ENCODE data around the gene EREG.
"Not testable (repeated sequence)": the region's sequence is repeated elsewhere in the genome, so short reads cannot be mapped to it uniquely, and the experiment has no call there.

EREG gene

GRCh38 chr4:74364652-74365491 lies at the start of gene EREG:
Gene EREG, plus strand, starts transcription at chr4:74365145. Its CDS starts 164 bp downstream, at chr4:74365309.
- DNase-seq = peak; percentile 12 to 52

- no peak for DNase-seq
Observed at GRCh38 chr4:74315376-74315775, 49.6 kb upstream of the EREG start.

- no peak for DNase-seq
Observed at GRCh38 chr4:74316397-74316796, 48.5 kb upstream of the EREG start.

GRCh38 chr4:74317616-74318246 lies 47.2 kb upstream of the EREG start:
- DNase-seq = no peak

- no peak for DNase-seq
Observed at GRCh38 chr4:74318276-74318675, 46.7 kb upstream of the EREG start.

- DNase-seq = no peak
Observed at GRCh38 chr4:74319470-74319869, 45.5 kb upstream of the EREG start.

GRCh38 chr4:74320559-74321118 lies 44.3 kb upstream of the EREG start:
- DNase-seq = peak in 1 of 2 donors; percentile 39

GRCh38 chr4:74322301-74322700 lies 42.6 kb upstream of the EREG start:
- DNase-seq = no peak

GRCh38 chr4:74323663-74324062 lies 41.3 kb upstream of the EREG start:
- no peak for DNase-seq

- no peak for DNase-seq
Observed at GRCh38 chr4:74324262-74324661, 40.7 kb upstream of the EREG start.

- DNase-seq = no peak
Observed at GRCh38 chr4:74325886-74326285, 39.1 kb upstream of the EREG start.

- no peak for DNase-seq
Observed at GRCh38 chr4:74327762-74328161, 37.2 kb upstream of the EREG start.

GRCh38 chr4:74328501-74328900 lies 36.4 kb upstream of the EREG start:
- no peak for DNase-seq

- DNase-seq = no peak
Observed at GRCh38 chr4:74329307-74329706, 35.6 kb upstream of the EREG start.

- DNase-seq = no peak
Observed at GRCh38 chr4:74330295-74330750, 34.6 kb upstream of the EREG start.

GRCh38 chr4:74331252-74331651 lies 33.7 kb upstream of the EREG start:
- no peak for DNase-seq

- DNase-seq = no peak
Observed at GRCh38 chr4:74331944-74332343, 33.0 kb upstream of the EREG start.

GRCh38 chr4:74334636-74335035 lies 30.3 kb upstream of the EREG start:
- DNase-seq = no peak

GRCh38 chr4:74335341-74336021 lies 29.5 kb upstream of the EREG start:
- peak in 1 of 2 donors; percentile 5 for DNase-seq

- peak in 1 of 2 donors; percentile 37 for DNase-seq
Observed at GRCh38 chr4:74338792-74339333, 26.1 kb upstream of the EREG start.

GRCh38 chr4:74339501-74339900 lies 25.4 kb upstream of the EREG start:
- no peak for DNase-seq

GRCh38 chr4:74340421-74340820 lies 24.5 kb upstream of the EREG start:
- DNase-seq = not testable (repeated sequence)

GRCh38 chr4:74344031-74344430 lies 20.9 kb upstream of the EREG start:
- DNase-seq = no peak
